Hematopoietic multipotent progenitor cell treated with erythropoietin and hydrocortisone succinate and interleukin-3 and kit ligand, for 4 days (in vitro differentiated cells): ENCODE results near the gene AKR1C3.
"Not testable (repeated sequence)": the region's sequence is repeated elsewhere in the genome, so short reads cannot be mapped to it uniquely, and the experiment has no call there.

ENCODE experiments used
- DNase-seq: peaks from one replicate; pipeline ENCODE4 v3.0.0-alpha.2; 2015

Gene AKR1C3

DNA sequence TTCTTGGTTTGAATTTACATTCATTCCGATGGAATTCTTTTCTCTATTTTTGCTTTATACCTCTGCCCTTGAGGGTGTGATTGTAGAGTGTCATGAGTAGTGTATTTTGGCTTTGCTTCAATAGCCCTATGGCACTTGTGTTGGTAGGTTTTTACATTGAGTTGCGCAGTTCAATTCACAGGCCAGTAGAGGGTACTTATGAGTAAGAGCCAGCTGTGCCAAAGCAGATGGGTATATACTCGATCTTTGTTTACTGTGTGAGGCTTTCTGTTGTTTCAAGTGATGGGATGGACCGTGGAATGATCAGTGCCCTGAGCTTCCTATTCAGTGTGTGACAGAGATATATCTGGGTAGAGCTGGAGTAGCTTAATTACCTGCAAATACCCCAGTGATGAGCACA is 4.3 kb upstream of the AKR1C3 start:
- DNase-seq = peak; percentile 77

DNA sequence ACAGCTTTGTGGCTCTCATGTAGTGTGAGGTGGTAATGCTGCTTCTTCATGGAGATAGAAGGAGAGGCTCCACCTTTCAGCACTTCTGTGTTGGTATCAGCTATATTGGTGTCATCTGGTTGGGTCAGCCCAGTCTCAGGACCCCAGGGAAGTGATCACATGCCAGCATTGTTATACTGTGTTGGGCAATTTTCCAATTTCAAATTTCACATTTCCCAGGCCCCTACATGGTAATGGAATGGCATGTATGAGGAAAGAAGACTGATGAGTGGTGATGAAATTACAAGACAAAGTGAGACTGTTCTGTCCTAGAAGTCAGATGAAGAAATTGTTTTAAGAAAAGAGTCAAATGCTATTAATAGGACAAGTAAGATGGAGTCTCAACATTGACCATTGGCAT is 3.7 kb upstream of the AKR1C3 start:
- DNase-seq = no peak

DNA sequence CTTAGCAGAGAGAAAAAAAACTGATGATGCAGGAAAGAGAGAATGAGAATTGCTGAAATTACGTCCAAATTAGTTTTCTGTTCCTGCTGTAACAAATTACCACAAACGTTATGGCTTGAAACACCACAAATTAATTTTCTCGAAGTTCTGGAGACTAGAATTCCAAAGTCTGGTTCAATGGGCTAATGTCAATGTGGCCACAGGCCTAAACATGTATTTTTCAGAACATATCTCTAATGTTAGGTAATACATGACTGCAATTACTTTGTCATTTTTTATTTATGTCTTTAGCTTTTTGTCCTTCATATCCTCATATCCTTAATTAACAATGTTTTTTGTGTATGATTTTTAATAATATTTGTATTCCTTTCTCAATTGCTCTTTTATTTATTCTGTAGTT is 3.0 kb upstream of the AKR1C3 start:
- no peak for DNase-seq

GRCh38 chr10:5092375-5092774 is 1.8 kb upstream of the AKR1C3 start:
- no peak for DNase-seq

DNA sequence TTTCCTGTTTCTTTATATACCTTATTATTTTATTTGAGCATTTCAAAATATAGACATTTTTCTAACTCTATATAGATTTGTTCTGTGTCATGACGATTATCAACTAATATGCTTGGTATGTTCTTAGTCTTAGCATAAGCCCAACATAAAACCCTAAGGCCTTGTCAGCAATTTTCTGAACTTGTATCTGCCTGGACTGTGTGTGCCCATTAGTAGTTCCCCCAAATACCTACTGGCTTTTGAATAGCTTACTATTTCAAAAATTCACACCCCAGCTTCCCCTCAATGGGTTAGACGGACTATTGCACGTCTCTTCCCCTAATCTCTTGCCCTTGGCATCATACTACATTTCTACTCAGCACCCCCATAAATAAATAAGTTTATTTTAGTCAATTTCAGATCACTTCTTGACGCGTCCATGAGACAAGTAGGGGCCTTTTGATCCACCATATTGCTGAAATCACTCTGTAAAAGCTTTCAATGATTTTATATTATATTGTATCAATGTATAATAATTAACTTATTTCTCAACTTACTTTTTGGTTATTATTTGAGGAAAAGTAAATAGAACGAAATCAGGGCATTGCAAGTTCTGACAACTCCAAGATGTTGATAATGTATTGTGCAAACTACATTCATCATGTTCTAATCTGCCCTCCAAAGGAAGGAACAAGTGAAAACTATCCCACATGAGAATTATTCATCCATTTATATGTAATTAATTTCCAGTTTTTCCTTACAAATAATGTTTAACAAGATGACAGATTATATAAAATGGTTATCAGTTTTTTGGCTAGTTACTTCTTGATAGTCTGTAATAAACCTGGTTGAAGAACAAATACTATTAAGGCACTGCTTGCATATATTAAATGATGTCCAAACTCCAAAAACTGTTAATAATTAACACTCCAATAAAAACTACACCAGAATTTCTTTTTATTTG is 1.1 kb upstream of the AKR1C3 start:
- no peak for DNase-seq

DNA sequence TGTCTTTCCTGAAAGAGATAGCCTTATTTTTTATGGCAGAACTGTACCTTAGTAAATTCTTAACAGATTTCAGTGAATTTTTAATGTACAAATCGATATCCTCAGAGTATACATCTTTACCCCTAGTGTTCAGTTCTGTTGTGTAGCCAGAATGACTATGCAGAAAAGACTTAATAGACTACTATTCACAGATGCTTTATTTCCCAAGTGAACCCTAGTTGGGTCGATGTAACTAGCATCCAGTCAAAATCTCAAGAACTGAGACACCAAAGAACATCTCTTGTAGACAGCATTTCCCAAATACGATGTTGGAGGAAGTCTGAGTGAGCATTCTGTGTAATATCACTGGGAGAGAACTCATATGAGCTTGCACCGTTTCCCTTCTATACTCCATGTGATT is 1.5 kb downstream of the AKR1C3 start:
- peak; percentile 57 for DNase-seq

- no peak for DNase-seq
Observed at GRCh38 chr10:5096108-5096507, 1.9 kb downstream of the AKR1C3 start.

DNA sequence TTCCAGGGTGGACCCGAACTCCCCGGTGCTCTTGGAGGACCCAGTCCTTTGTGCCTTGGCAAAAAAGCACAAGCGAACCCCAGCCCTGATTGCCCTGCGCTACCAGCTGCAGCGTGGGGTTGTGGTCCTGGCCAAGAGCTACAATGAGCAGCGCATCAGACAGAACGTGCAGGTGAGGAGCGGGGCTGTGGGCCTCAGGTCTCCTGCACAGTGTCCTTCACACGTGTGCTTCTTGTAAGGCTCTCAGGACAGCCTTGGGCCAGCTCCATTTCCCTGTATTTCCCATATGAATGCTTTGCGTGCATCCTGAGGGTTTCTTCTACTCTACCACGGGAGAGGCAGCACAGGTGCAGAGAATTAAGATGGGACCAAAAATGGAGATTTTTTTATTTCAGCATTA is 8.3 kb downstream of the AKR1C3 start:
- DNase-seq = not testable (repeated sequence)

- no peak for DNase-seq
Observed at GRCh38 chr10:5103481-5103880, 9.3 kb downstream of the AKR1C3 start.

- DNase-seq = no peak
Observed at GRCh38 chr10:5105626-5106025, 11.4 kb downstream of the AKR1C3 start.

- DNase-seq = peak; percentile 67
Observed at GRCh38 chr10:5106553-5106952, 12.3 kb downstream of the AKR1C3 start.

DNA sequence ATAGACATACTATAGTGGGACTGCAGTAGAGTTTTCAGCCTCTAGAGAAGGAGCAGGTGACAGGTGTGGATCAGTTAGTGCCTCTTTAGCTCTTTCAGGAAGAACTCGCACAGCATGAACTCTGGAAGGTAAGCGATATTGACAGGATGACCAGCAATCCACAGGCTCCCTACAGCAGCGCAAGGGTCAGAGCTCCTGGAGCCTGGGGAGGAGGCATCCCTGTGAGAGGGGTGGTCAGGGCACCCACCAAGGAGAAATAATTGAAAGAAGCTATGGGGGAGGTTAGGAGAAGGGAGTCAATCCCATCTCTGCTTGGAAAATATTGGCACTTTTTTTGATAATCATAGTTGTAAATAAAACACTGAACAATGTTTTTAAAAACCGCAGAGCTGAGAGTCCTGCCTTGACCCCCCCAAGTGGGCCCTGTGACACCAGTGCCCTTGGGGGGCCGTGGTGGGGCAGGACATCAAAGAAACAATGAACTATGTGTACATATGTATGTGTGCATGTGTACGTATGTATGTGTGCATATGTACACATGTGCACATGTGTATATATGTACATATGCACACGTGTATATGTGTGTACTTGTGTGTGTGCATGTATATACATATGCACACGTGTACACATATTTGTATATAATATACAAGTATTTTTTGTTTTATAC is 13.8 kb downstream of the AKR1C3 start:
- no peak for DNase-seq

- DNase-seq = no peak
Observed at GRCh38 chr10:5108658-5109416, 14.6 kb downstream of the AKR1C3 start.

DNA sequence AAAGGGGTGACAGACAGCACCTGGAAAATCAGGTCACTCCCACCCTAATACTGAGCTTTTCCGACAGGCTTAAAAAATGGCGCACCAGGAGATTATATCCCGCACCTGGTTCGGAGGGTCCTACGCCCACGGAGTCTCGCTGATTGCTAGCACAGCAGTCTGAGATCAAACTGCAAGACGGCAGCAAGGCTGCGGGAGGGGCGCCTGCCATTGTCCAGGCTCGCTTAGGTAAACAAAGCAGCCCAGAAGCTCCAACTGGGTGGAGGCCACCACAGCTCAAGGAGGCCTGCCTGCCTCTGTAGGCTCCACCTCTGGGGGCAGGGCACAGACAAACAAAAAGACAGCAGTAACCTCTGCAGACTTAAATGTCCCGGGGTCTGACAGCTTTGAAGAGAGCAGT is 15.6 kb downstream of the AKR1C3 start:
- not testable (repeated sequence) for DNase-seq

DNA sequence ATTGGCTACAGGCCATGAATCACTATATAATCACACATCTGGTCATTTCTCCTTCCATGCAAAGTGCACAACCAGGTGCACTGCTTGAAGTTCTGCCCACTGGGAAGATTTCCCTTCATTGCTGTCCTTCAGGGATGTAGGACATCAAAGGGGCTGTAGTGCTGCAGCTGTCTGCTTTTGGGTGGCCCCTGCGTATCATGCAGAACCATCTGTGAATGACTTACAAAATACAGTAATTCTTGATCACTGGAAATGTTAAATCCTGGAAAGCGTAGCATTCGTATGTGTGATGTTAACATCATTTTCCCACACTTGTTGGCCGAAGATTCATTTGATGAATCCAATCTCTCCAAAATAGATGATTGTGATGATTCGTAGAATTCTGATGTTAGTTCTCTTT is 22.4 kb downstream of the AKR1C3 start:
- no peak for DNase-seq

- peak; percentile 56 for DNase-seq
Observed at GRCh38 chr10:5117026-5117425, 22.8 kb downstream of the AKR1C3 start.

DNA sequence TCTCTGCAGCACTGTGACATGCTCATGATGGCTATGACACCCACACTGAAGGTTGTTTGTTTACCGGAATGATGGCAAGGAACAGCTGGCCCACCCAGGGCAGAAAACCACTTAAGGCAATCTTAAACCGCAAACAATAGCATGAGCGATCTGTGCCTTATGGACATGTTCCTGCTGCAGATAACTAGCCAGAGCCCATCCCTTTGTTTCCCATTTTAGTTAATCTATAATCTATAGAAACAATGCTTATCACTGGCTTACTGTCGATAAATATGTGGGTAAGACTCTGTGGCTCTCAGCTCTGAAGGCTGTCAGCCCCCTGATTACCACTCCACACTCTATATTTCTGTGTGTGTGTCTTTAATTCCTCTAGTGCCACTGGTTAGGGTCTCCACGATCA is 25.8 kb downstream of the AKR1C3 start:
- DNase-seq = not testable (repeated sequence)

DNA sequence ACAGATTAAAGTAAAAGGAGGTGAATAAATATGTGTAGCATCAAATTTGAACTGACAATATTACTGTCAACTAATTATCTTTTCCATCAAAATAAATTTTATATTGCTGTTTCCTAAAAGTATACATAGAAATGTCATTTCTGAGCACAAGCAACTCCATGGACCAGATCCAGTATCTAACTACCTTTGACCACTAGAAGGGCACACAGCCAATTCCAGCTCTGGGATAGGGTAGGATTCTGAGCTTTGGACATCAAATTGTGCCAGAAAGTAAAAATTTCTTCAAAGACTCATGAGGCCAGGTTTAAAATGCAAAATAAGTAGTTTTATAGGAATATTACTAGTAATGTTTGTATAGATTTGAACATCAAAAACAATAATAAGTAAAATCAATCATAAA is 29.7 kb downstream of the AKR1C3 start:
- DNase-seq = no peak

DNA sequence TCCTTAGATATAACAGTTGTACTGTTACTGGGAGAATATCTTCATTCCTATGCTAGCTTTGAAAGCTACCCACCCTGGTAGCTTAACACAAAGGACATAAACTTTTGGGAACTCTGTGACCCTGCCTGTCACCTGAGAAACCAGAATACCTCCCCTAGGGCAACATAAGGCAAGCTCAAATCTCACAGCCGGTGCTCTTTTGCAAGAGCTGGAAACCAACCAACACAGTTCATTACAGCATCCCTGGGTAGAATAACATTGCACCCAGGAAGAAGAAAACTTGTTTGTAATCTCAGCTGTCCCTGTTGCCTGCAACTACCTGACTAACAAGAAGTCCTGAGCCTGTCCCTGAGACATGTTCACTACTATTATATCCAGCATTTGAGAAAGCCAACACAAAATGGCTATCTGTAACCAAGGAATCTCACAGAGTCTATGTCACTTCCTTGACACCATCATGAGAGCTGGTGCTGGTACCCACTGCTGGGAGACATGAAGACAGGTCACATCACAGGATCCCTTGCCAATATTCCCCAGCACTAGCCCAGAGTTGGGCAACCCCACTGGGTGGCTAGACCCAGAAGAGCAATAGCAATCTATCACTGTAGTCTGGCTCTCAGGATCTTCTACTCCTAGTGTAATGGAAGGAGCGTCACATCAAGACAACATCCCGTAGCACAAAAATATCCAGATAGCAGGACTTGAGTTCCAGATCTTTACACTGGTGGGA is 31.3 kb downstream of the AKR1C3 start:
- DNase-seq = no peak

- DNase-seq = no peak
Observed at GRCh38 chr10:5135581-5135980, 41.4 kb downstream of the AKR1C3 start.

GRCh38 chr10:5136468-5137087 is 42.4 kb downstream of the AKR1C3 start:
- no peak for DNase-seq

GRCh38 chr10:5137699-5138098 is 43.5 kb downstream of the AKR1C3 start:
- not testable (repeated sequence) for DNase-seq
